HEK293T (cell line): ENCODE data around the gene CPAMD8.

Experiments used
- BHLHE40 ChIP-seq: fragments of 450-650 bp; IDR thresholded peaks from 2 replicates; pipeline ENCODE4 v1.6.1; 2016; ENCODE audit warnings: mild to moderate bottlenecking, moderate library complexity, borderline replicate concordance
- CTBP1 ChIP-seq: fragments of 450-650 bp; IDR thresholded peaks from 2 replicates; pipeline ENCODE4 v1.6.1; 2016; ENCODE audit warnings: borderline replicate concordance
- ELF4 ChIP-seq: fragments of 450-650 bp; IDR thresholded peaks from 2 replicates; pipeline ENCODE4 v1.6.1; 2017; ENCODE audit warnings: antibody characterized with exemption
- FOXA1 ChIP-seq: fragments of 450-650 bp; IDR thresholded peaks from 2 replicates; pipeline ENCODE4 v1.6.1; 2016; ENCODE audit warnings: mild to moderate bottlenecking
- FOXM1 ChIP-seq: fragments of 450-650 bp; IDR thresholded peaks from 2 replicates; pipeline ENCODE4 v1.6.1; 2017; ENCODE audit warnings: mild to moderate bottlenecking, borderline replicate concordance
- HDGF ChIP-seq: fragments of 450-650 bp; IDR thresholded peaks from 2 replicates; pipeline ENCODE4 v1.6.1; 2017; ENCODE audit warnings: antibody characterized with exemption, borderline replicate concordance
- L3MBTL2 ChIP-seq: fragments of 450-650 bp; conservative IDR thresholded peaks from 2 replicates; pipeline ENCODE4 v1.6.1; 2016; ENCODE audit warnings: mild to moderate bottlenecking
- LEF1 ChIP-seq: fragments of 450-650 bp; IDR thresholded peaks from 2 replicates; pipeline ENCODE4 v1.6.1; 2017; ENCODE audit warnings: mild to moderate bottlenecking, borderline replicate concordance
- NFRKB ChIP-seq: fragments of 450-650 bp; IDR thresholded peaks from 2 replicates; pipeline ENCODE4 v1.6.1; 2016; ENCODE audit warnings: mild to moderate bottlenecking, moderate library complexity
- SP1 ChIP-seq: fragments of 450-650 bp; IDR thresholded peaks from 2 replicates; pipeline ENCODE4 v1.6.1; 2017
- SUZ12 ChIP-seq: fragments of 450-650 bp; IDR thresholded peaks from 2 replicates; pipeline ENCODE4 v1.6.1; 2016; ENCODE audit warnings: mild to moderate bottlenecking
- ZNF384 ChIP-seq: fragments of 450-650 bp; IDR thresholded peaks from 2 replicates; pipeline ENCODE4 v1.6.1; 2016
- TF ChIP-seq, protein P1 (sequence below): fragments of 450-650 bp; IDR thresholded peaks from 2 replicates; pipeline ENCODE4 v1.6.1; 2016

- TF ChIP-seq ELF4 (no peak), FOXM1 (no peak), LEF1 (no peak), BHLHE40 (no peak), HDGF (no peak), FOXA1 (no peak), SP1 (no peak), CTBP1 (no peak), L3MBTL2 (no peak), ZNF384 (no peak), SUZ12 (no peak), NFRKB (no peak)
- TF ChIP-seq, protein P1, sequence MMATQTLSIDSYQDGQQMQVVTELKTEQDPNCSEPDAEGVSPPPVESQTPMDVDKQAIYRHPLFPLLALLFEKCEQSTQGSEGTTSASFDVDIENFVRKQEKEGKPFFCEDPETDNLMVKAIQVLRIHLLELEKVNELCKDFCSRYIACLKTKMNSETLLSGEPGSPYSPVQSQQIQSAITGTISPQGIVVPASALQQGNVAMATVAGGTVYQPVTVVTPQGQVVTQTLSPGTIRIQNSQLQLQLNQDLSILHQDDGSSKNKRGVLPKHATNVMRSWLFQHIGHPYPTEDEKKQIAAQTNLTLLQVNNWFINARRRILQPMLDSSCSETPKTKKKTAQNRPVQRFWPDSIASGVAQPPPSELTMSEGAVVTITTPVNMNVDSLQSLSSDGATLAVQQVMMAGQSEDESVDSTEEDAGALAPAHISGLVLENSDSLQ, result no peak
These were observed 22.2 kb downstream of the CPAMD8 start for GRCh38 chr19:17004386-17004785.
